Type B pancreatic cell (in vitro differentiated cells): Measurements from ENCODE around the gene ADAMTS17. TPM values are rescaled to one million over a fixed set of nuclear protein-coding genes. Genes with fewer than 3 reads are reported as not detected.
A peak's percentile ranks its signal among the peaks of the same experiment; 100 is the strongest.

Experiments
- DNase-seq: peaks from one replicate; pipeline ENCODE4 v3.0.0; 2021; ENCODE audit warnings: mixed read lengths; ENCODE audit not compliant: unreplicated experiment; ENCODE audit errors: extremely low spot score
- H3K27ac Mint-ChIP-seq: 2 replicates; pipeline ENCODE4 v1.8.0; 2021; ENCODE audit warnings: mild to moderate bottlenecking, mixed read lengths
- H3K27me3 Mint-ChIP-seq: 2 replicates; pipeline ENCODE4 v1.8.0; 2021; ENCODE audit warnings: mixed read lengths
- H3K36me3 Mint-ChIP-seq: 2 replicates; pipeline ENCODE4 v1.8.0; 2021; ENCODE audit warnings: mixed read lengths
- H3K4me1 Mint-ChIP-seq: one replicate; pipeline ENCODE4 v1.8.0; 2021; ENCODE audit warnings: mixed read lengths; ENCODE audit not compliant: unreplicated experiment
- H3K4me3 Mint-ChIP-seq: 2 replicates; pipeline ENCODE4 v1.8.0; 2021; ENCODE audit warnings: mild to moderate bottlenecking, mixed read lengths
- H3K9me3 Mint-ChIP-seq: 2 replicates; pipeline ENCODE4 v1.8.0; 2021; ENCODE audit warnings: mixed read lengths
- total RNA-seq: library from RNA; stranded (reverse); gene quantifications from 2 replicates; pipeline ENCODE4 v1.2.1, GENCODE V29; 2021; ENCODE audit warnings: low replicate concordance
- TF ChIP-seq, protein P1 (sequence below): fragments of 200-600 bp; sonication (generic); conservative IDR thresholded peaks from 2 replicates; pipeline ENCODE4 v1.5.0; 2021; ENCODE audit warnings: antibody characterized with exemption, mild to moderate bottlenecking

ADAMTS17 gene
- total RNA-seq, 1 donor from 2014 or later, result 18.3 TPM

DNA sequence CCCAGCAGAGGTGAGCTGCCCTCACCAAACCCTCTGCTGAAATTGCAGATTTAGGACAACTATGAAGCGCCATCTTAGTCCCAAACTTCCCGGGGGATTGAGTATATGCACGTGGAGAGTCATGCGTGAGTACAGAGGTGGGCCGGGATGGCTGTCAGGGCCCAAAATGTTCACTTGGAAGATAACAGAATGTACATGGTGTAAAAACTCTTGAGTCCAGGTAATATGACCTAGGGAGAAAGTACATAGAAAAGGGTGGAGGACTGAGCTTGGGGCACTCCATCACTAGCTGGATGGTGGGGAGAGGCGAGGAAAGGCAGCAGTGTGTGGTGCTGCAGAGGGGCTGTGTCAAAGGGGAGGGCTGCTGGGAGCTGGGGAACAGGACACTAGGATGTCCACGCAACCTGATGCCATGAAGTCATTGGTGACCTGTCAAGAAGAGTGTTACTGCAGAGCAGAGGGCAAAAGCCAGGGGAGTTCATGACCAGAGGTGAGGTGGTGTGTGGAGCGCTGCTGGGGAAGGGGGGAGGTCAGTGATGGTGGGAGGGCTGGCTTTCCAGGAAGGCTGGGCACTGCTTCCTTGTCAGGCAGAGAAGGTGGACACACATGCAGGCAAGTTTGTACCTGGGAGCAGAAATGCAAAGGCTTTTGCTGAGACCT is 372.4 kb downstream of the ADAMTS17 start:
- Mint-ChIP-seq H3K27me3 (no peaks in the 10 kb centered on the region), H3K4me3 (no peak overlapping the region), H3K4me1 (no peaks in the 10 kb centered on the region), H3K36me3 (no peaks in the 10 kb centered on the region), H3K9me3 (no peaks in the 10 kb centered on the region), H3K27ac (peak overlapping the region; percentile 45)
- DNase-seq, result no peak
- TF ChIP-seq, protein P1, sequence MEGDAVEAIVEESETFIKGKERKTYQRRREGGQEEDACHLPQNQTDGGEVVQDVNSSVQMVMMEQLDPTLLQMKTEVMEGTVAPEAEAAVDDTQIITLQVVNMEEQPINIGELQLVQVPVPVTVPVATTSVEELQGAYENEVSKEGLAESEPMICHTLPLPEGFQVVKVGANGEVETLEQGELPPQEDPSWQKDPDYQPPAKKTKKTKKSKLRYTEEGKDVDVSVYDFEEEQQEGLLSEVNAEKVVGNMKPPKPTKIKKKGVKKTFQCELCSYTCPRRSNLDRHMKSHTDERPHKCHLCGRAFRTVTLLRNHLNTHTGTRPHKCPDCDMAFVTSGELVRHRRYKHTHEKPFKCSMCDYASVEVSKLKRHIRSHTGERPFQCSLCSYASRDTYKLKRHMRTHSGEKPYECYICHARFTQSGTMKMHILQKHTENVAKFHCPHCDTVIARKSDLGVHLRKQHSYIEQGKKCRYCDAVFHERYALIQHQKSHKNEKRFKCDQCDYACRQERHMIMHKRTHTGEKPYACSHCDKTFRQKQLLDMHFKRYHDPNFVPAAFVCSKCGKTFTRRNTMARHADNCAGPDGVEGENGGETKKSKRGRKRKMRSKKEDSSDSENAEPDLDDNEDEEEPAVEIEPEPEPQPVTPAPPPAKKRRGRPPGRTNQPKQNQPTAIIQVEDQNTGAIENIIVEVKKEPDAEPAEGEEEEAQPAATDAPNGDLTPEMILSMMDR, result no peak

GRCh38 chr15:99967841-99968371 is 373.9 kb downstream of the ADAMTS17 start:
- Mint-ChIP-seq H3K27me3 (no peaks in the 10 kb centered on the region), H3K4me3 (no peak overlapping the region), H3K36me3 (no peaks in the 10 kb centered on the region), H3K4me1 (no peaks in the 10 kb centered on the region), H3K9me3 (no peaks in the 10 kb centered on the region), H3K27ac (no peak overlapping the region)
- no peak for DNase-seq
- TF ChIP-seq, protein P1, result no peak

DNA sequence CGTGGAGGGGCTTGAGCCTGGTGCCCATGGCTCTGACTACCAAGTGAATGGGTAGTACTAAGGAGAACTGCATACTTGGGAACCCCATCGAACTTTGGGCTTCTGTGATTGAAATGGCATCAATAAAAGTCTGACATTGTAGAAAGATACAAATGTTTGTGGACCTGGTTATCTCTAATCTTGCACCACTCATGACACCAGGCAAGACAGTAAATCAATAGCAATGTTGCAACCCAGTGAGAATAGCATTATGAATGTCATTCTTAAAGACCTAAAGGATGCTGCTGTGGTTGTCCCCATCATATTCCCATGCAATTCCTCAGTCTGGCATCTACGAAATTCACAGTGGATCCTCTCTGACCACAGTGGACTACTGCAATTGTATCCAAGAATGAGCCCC is 375.0 kb downstream of the ADAMTS17 start:
- Mint-ChIP-seq H3K9me3 (no peaks in the 10 kb centered on the region), H3K36me3 (no peaks in the 10 kb centered on the region), H3K27ac (no peak overlapping the region), H3K4me1 (no peaks in the 10 kb centered on the region), H3K27me3 (no peaks in the 10 kb centered on the region), H3K4me3 (no peak overlapping the region)
- TF ChIP-seq, protein P1, result no peak
- no peak for DNase-seq

DNA sequence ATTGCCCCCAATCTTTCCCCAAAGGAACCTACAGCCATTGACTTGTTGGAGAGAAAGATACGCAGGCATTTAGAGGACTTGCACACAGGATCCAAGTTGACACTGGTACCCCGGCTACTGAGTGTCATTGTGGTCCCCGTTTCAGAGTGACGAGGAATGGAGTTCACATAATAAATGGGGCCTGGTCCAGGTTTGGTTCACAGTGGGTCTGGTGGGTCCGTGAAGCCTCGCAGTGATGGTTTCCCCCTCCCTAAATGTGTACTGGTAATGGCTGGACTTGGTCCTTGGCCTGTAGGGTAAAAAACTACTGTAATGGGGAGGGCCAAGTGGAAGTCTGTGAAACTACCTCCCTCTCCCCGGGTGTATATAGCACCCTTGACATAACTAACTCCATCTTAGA is 376.4 kb downstream of the ADAMTS17 start:
- no peak overlapping the region for H3K4me3 Mint-ChIP-seq
- TF ChIP-seq, protein P1, result no peak
- H3K36me3 Mint-ChIP-seq, result no peaks in the 10 kb centered on the region
- H3K9me3 Mint-ChIP-seq, result no peaks in the 10 kb centered on the region
- DNase-seq, result no peak
- H3K4me1 Mint-ChIP-seq, result no peaks in the 10 kb centered on the region
- H3K27ac Mint-ChIP-seq, result no peak overlapping the region
- H3K27me3 Mint-ChIP-seq, result peaks cover 3% of the 10 kb centered on the region

GRCh38 chr15:99963976-99964375 is 377.8 kb downstream of the ADAMTS17 start:
- Mint-ChIP-seq H3K36me3 (no peaks in the 10 kb centered on the region), H3K4me1 (no peaks in the 10 kb centered on the region), H3K4me3 (no peak overlapping the region), H3K27ac (no peak overlapping the region), H3K9me3 (no peaks in the 10 kb centered on the region), H3K27me3 (peaks cover 9% of the 10 kb centered on the region)
- peak; percentile 25 for DNase-seq
- TF ChIP-seq, protein P1, result no peak
